ENCODE measurements around the gene KCNA3.

DNA sequence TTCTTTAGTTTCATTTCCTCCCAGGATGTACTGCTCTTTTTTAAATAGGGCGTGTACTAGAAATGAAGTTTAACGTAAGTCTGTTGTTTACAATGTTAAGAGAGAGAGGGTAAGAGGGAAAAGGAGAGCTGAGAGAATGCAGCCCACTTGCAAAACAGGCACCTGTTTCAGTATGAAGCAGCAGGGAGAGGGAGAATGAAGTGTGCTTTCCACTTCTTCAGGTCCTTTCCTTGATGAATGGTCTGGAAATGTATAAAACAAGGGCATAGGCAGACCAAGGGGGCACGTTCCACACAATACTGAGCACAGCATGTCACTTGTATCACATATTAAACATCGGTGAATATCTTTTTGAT, 2.0 kb downstream of the KCNA3 start:
- no peak for TF ChIP-seq GATA2 (IDR thresholded peaks at IDR 0.05; ENCODE audit: low read depth, low read length)
- no peak for TF ChIP-seq GATA3 (IDR thresholded peaks at IDR 0.05; ENCODE audit: low read depth, low read length)

Measured in SH-SY5Y (cell line).